Non-pigmented ciliary epithelial cell (primary cell): ENCODE measurements around the gene RHOBTB1.

Experiments
- DNase-seq: peaks from one replicate; pipeline ENCODE4 v3.0.0-alpha.2; 2010; ENCODE audit warnings: low read depth

Gene RHOBTB1

GRCh38 chr10:60965696-60966095, 21.7 kb upstream of the RHOBTB1 start:
- no peak for DNase-seq

GRCh38 chr10:60964257-60965235, 20.6 kb upstream of the RHOBTB1 start:
- no peak for DNase-seq

DNA sequence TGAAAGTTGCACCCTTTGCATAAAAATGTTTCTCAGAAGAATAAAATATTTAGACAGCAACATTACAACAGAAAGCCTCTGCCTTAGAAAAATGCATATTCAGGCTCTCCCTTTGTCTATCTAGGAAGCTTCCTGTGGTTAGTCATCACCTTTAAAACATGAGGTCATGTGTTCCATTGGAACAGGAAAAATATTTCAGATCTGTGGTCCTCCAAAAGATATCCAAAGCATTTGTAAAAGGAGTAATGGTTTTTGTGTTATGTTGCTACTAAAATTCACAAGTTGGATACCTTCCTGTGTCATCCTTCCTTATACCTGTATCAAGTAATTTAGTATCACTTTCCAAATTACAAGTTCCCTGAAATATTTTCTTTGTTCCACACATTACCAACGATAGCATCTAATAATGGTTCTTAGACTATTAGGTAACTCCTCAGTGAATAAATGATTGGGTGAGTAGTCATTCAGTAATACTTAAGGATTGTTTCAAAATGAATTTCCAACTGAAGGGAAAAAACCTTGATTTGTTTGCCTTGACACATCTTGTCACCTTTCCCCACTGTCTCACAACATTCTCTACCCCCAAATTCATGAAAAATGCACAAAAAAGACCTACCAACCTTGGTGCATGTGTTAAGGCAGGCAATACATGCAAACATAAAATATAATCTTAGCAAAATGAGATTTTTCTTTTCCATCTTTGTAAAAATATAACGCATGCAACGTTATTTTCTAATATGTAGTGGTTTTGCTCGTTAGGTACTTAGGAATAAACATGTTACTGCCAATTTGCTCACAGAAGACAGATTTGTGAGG, 19.7 kb upstream of the RHOBTB1 start:
- DNase-seq: no peak

GRCh38 chr10:60962946-60963345, 19.0 kb upstream of the RHOBTB1 start:
- DNase-seq: no peak

DNA sequence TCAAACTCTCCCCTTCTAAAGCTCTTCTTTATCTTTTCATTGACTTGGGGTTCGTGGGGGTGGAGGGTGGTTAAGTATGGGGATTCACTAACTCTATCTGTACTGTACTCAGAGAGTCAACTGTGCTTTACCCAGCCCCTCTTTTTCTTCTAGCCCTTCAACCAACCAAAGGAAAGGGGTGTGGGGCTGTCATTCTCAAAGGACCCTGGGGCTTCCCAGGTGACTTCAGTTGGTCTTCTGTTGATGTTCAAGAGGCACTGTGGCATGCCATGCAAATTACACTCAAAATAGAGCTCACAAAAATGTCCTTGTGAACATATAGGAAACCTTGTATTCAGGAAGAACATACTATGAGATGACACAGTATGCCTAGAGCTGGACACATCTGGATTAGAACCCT, 16.9 kb upstream of the RHOBTB1 start:
- no peak for DNase-seq

DNA sequence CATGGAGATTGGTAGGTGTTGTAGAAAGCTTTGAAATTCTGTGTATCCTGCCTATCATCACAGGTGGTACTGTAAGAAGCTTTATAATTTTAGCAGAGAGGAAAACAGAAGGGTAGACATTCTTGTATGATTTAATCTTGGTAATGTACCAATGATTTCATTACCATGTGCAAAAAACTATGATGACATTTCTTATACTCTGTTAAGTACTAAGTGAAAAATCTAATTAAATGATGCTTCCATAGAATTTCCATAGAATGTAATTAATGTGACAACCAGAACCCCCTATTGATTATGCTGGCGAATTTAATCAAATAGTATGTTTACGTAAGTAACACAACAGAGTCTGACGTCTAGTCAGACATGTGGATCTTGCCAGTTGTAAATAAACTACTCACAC, 16.0 kb upstream of the RHOBTB1 start:
- no peak for DNase-seq

DNA sequence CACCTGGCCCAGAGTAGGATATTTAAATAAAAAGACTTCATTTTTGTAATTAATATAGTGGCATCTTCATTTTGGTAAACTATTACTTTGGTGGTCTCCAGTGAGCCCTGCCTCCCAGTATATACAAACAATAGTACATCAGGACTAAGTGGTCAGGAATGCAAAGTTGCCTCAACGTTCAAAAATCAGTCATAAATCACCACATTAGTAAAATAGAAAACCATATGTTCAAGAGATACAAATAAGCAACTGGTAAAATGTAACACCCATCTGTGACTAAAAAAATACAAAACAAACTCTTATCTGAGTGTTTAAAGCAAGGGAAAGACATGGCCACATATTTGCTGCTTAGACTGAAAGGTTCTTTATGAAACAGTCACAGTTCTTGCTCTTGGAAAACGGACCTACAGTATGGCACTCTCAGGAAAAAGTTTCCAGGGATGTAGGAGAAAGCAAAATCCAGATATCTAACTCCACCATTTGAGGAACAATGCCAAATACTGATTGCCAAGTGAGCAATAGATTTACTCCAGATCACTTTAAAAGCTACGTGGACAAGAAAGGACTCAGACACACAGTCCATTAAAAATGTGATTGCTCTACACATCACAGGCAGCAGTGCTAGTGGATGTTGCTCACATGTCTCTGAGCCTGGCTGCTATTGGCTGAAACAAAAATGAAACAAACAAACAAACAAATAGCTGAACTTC, 15.1 kb upstream of the RHOBTB1 start:
- DNase-seq: no peak

DNA sequence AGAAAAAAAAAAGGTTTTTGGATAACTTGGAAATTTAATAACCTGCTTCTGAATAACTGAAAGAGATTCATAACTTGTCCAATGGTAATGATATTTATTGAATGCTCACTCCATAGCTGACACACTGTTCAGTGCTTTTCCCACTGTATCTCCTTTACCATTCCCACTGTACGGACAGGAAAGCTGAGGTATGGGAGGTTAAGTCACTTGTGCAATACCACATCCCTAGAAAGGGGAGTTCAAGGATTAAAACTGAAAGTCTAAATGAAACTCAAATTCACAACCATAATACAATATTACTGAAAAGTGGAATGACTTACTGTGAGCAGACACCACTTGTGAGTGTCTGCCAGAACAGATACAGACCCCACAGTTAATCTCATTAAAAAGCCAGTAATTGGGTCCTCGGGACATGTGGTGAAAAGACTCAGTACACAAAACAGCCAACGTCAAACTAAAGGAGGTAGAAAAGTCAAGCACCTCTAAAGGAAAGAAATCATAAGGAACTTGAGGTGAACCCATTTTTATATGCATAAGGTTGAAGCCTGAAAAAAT, 13.8 kb upstream of the RHOBTB1 start:
- no peak for DNase-seq

DNA sequence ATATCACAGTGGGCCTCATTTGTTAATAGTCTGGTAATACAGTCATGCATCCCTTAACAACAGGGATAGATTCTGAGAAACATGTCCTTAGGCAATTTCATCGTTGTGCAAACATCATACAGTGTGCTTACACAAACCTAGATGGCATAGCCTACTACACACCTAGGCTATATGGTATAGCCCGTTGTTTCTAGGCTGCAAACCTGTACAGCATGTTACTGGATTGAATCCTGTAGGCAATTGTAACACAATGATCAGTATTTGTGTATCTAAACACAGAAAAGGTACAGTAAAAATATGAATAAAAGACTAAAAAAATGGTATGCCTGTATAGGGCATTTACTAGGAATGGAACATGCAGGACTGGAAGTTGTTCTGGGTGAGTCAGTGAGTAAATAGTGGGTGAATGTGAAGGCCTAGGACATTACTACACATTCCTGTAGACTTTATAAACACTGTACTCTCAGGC, 12.0 kb upstream of the RHOBTB1 start:
- no peak for DNase-seq

DNA sequence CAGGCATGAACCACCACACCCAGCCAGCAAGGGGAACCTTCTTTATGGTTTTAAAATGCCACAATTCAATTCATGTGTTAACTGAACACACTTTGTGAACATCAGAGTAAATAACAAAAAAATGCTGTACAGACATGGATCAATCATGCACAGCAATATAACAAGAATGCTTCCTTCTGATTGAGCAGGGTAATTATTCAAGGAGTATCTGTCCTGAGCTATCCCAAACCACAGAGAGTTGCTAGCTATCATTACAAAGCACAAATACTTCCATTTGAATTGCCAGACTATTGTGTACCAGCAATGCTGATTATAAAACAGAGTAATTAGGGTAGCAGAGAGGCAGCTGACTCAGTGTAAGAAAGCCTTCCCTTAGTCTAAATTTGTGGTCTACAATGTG, 11.3 kb upstream of the RHOBTB1 start:
- DNase-seq: no peak

DNA sequence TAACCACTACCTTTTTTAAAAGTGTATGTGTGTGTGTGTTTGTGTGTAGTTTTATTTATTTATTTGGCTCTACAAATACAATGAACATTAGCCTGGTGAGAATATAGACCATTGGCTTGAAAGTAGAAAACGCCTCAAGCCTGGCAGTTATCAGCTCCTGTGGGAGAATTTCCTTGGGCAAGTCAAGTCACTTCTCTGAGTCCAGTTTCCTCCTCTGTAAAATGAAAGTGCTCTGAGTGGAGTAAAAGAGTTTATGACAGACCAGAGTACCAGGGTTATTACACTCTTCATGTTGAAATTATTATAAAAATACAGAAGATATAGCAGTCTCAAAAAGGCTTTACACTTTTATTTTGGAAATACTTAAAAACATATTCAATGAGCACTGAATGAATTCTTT, 10.1 kb upstream of the RHOBTB1 start:
- no peak for DNase-seq

DNA sequence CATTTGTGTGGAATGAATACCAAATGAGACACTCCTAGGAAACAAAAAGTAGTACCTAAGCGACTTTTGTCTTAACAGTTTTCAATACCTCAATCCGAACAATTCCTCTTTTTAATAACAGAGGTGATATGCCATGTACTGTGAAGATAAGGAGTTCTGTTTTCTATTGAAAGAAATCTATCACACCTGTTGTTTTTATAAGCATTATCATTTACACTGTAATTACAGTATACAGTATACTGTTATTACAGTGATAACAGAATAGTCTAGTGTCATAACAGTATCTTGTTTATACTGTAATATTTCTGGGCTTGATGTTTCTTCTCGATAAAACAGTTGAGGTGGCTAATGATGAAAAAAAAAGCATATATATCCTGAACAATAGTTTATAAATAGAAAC, 9.4 kb upstream of the RHOBTB1 start:
- DNase-seq: no peak

GRCh38 chr10:60952846-60953220, 8.8 kb upstream of the RHOBTB1 start:
- no peak for DNase-seq

GRCh38 chr10:60952067-60952845, 8.3 kb upstream of the RHOBTB1 start:
- no peak for DNase-seq

- DNase-seq: no peak
Measured at GRCh38 chr10:60951272-60951724, 7.3 kb upstream of the RHOBTB1 start.

DNA sequence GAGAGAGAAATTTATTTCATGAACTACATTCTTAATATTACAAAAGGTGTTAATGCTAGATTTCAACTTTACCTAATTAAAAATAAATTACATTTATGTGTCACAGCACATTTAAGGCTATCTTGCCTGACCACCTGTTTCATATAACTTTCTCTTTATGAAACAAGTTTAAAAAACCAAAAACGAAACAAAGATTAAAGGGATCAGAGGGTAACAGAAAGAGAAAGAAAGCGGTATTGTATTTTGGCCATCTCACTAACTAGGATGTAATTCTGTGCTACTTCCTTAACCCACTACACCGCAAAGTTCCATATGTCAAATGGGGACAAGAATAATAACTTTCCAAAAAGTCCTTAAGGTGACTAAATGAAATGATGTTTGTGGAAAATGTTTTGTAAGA, 6.3 kb upstream of the RHOBTB1 start:
- no peak for DNase-seq

DNA sequence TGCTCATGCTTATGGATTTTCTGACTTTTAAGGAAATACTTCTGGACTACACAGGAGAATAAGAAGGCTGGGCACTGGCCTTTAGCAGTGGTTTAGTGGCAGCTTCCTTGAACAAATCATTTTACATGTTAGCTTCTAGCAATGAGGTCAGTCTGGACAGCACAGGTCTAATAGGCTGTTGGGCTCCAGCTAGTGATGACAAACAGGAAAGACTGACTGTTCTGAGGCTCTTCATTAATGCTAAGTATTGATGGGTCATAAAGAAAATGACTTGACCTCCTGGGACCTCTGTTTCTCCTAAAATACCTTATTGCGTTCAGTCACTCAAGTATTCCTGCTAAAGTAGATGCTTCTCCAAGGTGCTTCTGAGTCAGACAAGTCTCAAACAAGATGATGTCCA, 4.9 kb upstream of the RHOBTB1 start:
- no peak for DNase-seq

- DNase-seq: no peak
Measured at GRCh38 chr10:60944910-60945297, 919 bp upstream of the RHOBTB1 start.

DNA sequence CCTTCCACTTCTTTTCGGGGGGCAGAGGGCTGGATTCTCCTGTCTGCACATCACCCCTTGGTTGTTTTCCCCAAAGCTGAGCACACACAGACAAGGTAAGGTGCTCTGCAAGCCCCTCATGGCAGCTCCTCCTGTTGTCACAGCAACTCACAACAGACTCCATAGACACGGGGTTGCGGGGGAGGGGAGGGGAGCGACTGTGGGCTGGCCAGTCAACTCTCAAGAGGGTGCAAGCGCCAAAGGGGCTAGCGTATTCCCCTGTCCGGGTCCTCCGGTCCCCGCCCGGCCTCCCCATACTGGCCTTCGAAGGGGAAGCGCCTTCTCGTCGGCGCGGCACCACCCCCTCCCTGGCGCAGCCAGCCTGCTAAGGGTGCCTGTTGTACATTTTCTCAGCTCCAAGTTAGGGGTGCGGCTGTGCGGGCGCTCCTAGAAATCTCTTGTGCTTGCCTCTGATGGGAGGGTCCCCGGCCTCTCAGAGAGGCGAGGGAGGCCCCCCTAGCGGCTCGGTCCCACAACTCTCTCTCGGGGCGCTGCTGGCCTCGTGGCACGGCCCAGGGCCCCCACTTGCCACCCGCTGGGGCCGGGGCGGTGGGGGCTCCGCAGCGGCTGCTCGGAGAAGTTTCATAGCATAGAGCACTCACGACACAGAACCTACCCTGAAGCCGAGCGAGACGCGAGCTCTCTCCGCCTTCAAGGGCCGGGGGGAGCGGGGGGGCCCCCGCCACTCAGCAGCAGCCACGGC, 498 bp downstream of the RHOBTB1 start:
- no peak for DNase-seq

- no peak for DNase-seq
Measured at GRCh38 chr10:60942788-60943315, 1.1 kb downstream of the RHOBTB1 start.
